PC-3 (cell line): ENCODE data around the gene SHROOM1. TPM values are rescaled to one million over a fixed set of nuclear protein-coding genes. Genes with fewer than 3 reads are reported as not detected.

Experiments
- ATAC-seq: fragments of 200-7000 bp; cut with Tn5 transposase; 2 replicates; pipeline ENCODE4 v1.9.1; 2020; ENCODE audit warnings: mild to moderate bottlenecking, moderate library complexity
- BruUV-seq: library from RNA; stranded (reverse); fragments of 400-500 nt; replicated peaks from 2 replicates; lab custom pipeline; 2021; lab: Mats Ljungman, UMichigan
- CTCF ChIA-PET: fragments of 300-600 bp; sonication (Branson Sonifier 250); formaldehyde crosslinking; loops from one replicate; lab custom pipeline; 2022; ENCODE audit warnings: antibody characterized with exemption; lab: Charles Lee
- POLR2A ChIA-PET: fragments of 300-600 bp; sonication (Branson Sonifier 250); formaldehyde crosslinking; loops from one replicate; lab custom pipeline; 2022; ENCODE audit warnings: antibody characterized with exemption; ENCODE audit not compliant: unreplicated experiment; lab: Charles Lee
- DNase-seq: peaks from one replicate; pipeline ENCODE4 v3.0.0-alpha.2; 2015
- H2AFZ ChIP-seq: fragments of 300-600 bp; sonication (generic); 2 replicates; pipeline ENCODE4 v1.6.0; 2016; ENCODE audit warnings: antibody characterized with exemption, low read length
- H3F3A ChIP-seq: fragments of 300-600 bp; sonication (generic); one replicate; pipeline ENCODE4 v1.6.0; 2017; ENCODE audit warnings: antibody characterized with exemption, low read length, control low read depth, mild to moderate bottlenecking; ENCODE audit not compliant: unreplicated experiment
- H3K27ac ChIP-seq: fragments of 300-600 bp; sonication (generic); 2 replicates; pipeline ENCODE4 v1.5.1; 2016; ENCODE audit warnings: mild to moderate bottlenecking, low read length
- H3K27me3 ChIP-seq: fragments of 300-600 bp; sonication (generic); 2 replicates; pipeline ENCODE4 v1.6.1; 2016; ENCODE audit warnings: low read length, mixed read lengths
- H3K36me3 ChIP-seq: fragments of 300-600 bp; sonication (generic); 2 replicates; pipeline ENCODE4 v1.6.1; 2016; ENCODE audit warnings: low read depth, mixed run types, low read length, mixed read lengths
- H3K4me1 ChIP-seq: fragments of 300-600 bp; sonication (generic); 2 replicates; pipeline ENCODE4 v1.5.1; 2016; ENCODE audit warnings: low read length; ENCODE audit not compliant: insufficient read depth
- H3K4me2 ChIP-seq: fragments of 300-600 bp; sonication (generic); 2 replicates; pipeline ENCODE4 v1.6.0; 2016; ENCODE audit warnings: low read length
- H3K4me3 ChIP-seq: fragments of 300-600 bp; sonication (generic); 2 replicates; pipeline ENCODE4 v1.5.1; 2016; ENCODE audit warnings: mild to moderate bottlenecking, low read length, mixed read lengths
- H3K79me2 ChIP-seq: fragments of 300-600 bp; sonication (generic); 2 replicates; pipeline ENCODE4 v1.6.1; 2017; ENCODE audit warnings: low read length, mixed read lengths
- H3K9ac ChIP-seq: fragments of 300-600 bp; sonication (generic); 2 replicates; pipeline ENCODE4 v1.6.0; 2016; ENCODE audit warnings: mild to moderate bottlenecking, low read length
- H3K9me2 ChIP-seq: fragments of 300-600 bp; sonication (generic); replicated peaks from 2 replicates; pipeline ENCODE4 v1.6.1; 2016; ENCODE audit warnings: mixed run types, low read length, mixed read lengths
- H3K9me3 ChIP-seq: fragments of 300-600 bp; sonication (generic); 2 replicates; pipeline ENCODE4 v1.6.1; 2016; ENCODE audit warnings: low read length, mixed read lengths
- H4K20me1 ChIP-seq: fragments of 300-600 bp; sonication (generic); 2 replicates; pipeline ENCODE4 v1.6.1; 2016; ENCODE audit warnings: low read length, mixed read lengths
- EZH2 ChIP-seq: fragments of 300-600 bp; sonication (generic); IDR thresholded peaks from one replicate; pipeline ENCODE4 v1.6.1; 2017; ENCODE audit warnings: antibody characterized with exemption, mild to moderate bottlenecking, low read length; ENCODE audit not compliant: unreplicated experiment
- EZH2phosphoT487 ChIP-seq: fragments of 300-600 bp; sonication (generic); IDR thresholded peaks from 2 replicates; pipeline ENCODE4 v1.6.1; 2018; ENCODE audit warnings: mild to moderate bottlenecking, antibody characterized with exemption, low read length, borderline replicate concordance
- intact Hi-C: fragments of 100-400 bp; cut with micrococcal nuclease; formaldehyde crosslinking; loops from 2 replicates; pipeline ENCODE4 v1.9.0; 2023
- total RNA-seq: library from RNA; depleted of rRNA; stranded (reverse); fragments of >200 nt; gene quantifications from 2 replicates; pipeline ENCODE4 v1.2.3, GENCODE V29; 2014
- TF ChIP-seq, protein P1 (sequence below): fragments of 300-600 bp; sonication (generic); conservative IDR thresholded peaks from 2 replicates; pipeline ENCODE4 v1.5.1; 2017; ENCODE audit warnings: antibody characterized with exemption, low read depth, mild to moderate bottlenecking, low read length

Gene SHROOM1
- total RNA-seq, 1 experiment from 2014 or later, result 13.6 TPM

DNA sequence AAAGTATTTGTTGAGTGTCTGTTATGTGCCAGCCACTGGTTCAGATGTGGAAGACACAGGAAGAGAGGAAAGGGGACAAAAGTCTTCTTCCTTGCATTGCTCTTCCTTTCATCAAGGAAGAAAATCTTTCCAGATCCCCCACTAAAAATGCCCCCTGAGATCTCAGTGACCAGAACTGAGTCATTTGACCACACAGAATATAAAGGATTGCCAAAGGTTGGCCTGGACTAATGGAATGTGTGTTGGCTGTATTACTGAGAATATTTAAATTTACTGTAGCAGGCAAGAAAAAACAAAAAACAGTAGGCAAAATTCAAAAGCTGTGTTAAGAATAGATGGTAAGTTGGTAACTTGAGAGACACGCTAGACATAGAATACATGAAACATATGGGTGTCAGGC, 43.4 kb downstream of the SHROOM1 start:
- no peak overlapping the region for H3K4me3 ChIP-seq
- no peak overlapping the region for H3K4me2 ChIP-seq
- no peak for TF ChIP-seq EZH2phosphoT487
- TF ChIP-seq, protein P1, sequence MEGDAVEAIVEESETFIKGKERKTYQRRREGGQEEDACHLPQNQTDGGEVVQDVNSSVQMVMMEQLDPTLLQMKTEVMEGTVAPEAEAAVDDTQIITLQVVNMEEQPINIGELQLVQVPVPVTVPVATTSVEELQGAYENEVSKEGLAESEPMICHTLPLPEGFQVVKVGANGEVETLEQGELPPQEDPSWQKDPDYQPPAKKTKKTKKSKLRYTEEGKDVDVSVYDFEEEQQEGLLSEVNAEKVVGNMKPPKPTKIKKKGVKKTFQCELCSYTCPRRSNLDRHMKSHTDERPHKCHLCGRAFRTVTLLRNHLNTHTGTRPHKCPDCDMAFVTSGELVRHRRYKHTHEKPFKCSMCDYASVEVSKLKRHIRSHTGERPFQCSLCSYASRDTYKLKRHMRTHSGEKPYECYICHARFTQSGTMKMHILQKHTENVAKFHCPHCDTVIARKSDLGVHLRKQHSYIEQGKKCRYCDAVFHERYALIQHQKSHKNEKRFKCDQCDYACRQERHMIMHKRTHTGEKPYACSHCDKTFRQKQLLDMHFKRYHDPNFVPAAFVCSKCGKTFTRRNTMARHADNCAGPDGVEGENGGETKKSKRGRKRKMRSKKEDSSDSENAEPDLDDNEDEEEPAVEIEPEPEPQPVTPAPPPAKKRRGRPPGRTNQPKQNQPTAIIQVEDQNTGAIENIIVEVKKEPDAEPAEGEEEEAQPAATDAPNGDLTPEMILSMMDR, result no peak
- no peak for TF ChIP-seq EZH2
- H3K27ac ChIP-seq, result no peak overlapping the region
- H3K9me2 ChIP-seq, result no peaks in the 10 kb centered on the region
- H2AFZ ChIP-seq, result no peak overlapping the region
- H4K20me1 ChIP-seq, result no peaks in the 10 kb centered on the region
- H3F3A ChIP-seq, result no peaks in the 10 kb centered on the region
- H3K9me3 ChIP-seq, result no peaks in the 10 kb centered on the region
- intact Hi-C loops, result no loop called here
- H3K36me3 ChIP-seq, result no peaks in the 10 kb centered on the region
- H3K27me3 ChIP-seq, result no peaks in the 10 kb centered on the region
- ChIA-PET CTCF (no interaction called here), POLR2A (no interaction called here)
- H3K9ac ChIP-seq, result no peak overlapping the region
- no peaks in the 10 kb centered on the region for H3K79me2 ChIP-seq
- peaks cover 5% of the 10 kb centered on the region; the same call in 1 of the 2 replicates for H3K4me1 ChIP-seq
- BruUV-seq, result no TSS peak
- ATAC-seq, result no peak
- no peak for DNase-seq

DNA sequence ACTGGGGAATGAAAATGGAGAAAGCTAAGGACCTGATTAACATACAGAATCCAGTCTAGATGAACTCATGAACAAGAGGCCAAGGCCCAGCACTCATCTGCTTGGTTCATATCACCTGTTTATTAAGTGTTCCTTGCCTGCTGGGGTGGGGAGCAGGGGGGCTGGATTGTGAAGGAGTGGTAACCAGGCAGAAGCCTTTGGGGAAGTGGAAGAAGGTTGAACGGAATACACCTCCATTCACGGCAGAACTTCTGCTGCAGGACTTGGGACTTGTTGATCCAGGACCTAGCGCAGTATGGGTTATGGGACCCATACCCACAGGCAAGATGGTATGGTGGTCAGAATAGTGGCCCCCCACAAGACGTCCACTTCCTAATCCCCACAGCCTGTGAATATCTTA, 44.6 kb downstream of the SHROOM1 start:
- Histone ChIP-seq H3K9me2 (no peaks in the 10 kb centered on the region), H3K4me3 (no peak overlapping the region), H3K4me1 (peaks cover 8% of the 10 kb centered on the region; the same call in 1 of the 2 replicates), H3K27me3 (no peaks in the 10 kb centered on the region), H3K4me2 (no peak overlapping the region), H3K36me3 (no peaks in the 10 kb centered on the region), H4K20me1 (no peaks in the 10 kb centered on the region), H3K9me3 (no peaks in the 10 kb centered on the region), H2AFZ (no peak overlapping the region), H3K9ac (no peak overlapping the region), H3K27ac (no peak overlapping the region), H3K79me2 (no peaks in the 10 kb centered on the region), H3F3A (no peaks in the 10 kb centered on the region)
- TF ChIP-seq, protein P1, result no peak
- no peak for TF ChIP-seq EZH2
- ChIA-PET CTCF (no interaction called here), POLR2A (no interaction called here)
- DNase-seq, result no peak
- no peak for ATAC-seq
- BruUV-seq, result no TSS peak
- intact Hi-C loops, result no loop called here

DNA sequence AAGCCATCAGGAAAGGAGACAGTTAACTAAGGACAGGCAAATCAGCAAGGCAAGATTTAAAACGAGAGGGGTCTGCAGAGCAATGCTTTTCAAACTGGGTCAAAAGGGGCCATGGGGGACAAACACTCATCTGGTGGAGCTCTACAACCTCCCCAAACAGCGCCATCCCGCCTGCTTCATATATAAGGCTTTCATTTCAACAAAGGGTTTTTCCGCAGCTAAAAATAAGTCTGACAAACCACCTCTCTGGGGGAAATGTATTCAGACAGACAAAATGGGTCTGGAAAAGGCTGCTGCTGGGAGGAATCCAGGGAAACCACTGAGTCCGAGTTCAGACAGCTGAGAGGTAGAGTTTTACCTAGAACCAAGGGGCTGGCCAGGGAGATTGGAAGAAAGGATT, 45.1 kb downstream of the SHROOM1 start:
- no peaks in the 10 kb centered on the region for H3K27me3 ChIP-seq
- no TSS peak for BruUV-seq
- H3K27ac ChIP-seq, result no peak overlapping the region
- H3K4me1 ChIP-seq, result peaks cover 8% of the 10 kb centered on the region; the same call in 1 of the 2 replicates
- ChIA-PET CTCF (no interaction called here), POLR2A (no interaction called here)
- TF ChIP-seq, protein P1, result no peak
- TF ChIP-seq EZH2 (no peak), EZH2phosphoT487 (no peak)
- no peaks in the 10 kb centered on the region for H3F3A ChIP-seq
- H3K9ac ChIP-seq, result no peak overlapping the region
- no peaks in the 10 kb centered on the region for H3K36me3 ChIP-seq
- H3K79me2 ChIP-seq, result no peaks in the 10 kb centered on the region
- intact Hi-C loops, result no loop called here
- H3K9me3 ChIP-seq, result no peaks in the 10 kb centered on the region
- no peaks in the 10 kb centered on the region for H4K20me1 ChIP-seq
- no peak overlapping the region for H3K4me2 ChIP-seq
- DNase-seq (no peak), ATAC-seq (no peak)
- no peak overlapping the region for H3K4me3 ChIP-seq
- no peaks in the 10 kb centered on the region for H3K9me2 ChIP-seq
- H2AFZ ChIP-seq, result no peak overlapping the region
